Measurements from ENCODE around the gene DCST1.

DNA sequence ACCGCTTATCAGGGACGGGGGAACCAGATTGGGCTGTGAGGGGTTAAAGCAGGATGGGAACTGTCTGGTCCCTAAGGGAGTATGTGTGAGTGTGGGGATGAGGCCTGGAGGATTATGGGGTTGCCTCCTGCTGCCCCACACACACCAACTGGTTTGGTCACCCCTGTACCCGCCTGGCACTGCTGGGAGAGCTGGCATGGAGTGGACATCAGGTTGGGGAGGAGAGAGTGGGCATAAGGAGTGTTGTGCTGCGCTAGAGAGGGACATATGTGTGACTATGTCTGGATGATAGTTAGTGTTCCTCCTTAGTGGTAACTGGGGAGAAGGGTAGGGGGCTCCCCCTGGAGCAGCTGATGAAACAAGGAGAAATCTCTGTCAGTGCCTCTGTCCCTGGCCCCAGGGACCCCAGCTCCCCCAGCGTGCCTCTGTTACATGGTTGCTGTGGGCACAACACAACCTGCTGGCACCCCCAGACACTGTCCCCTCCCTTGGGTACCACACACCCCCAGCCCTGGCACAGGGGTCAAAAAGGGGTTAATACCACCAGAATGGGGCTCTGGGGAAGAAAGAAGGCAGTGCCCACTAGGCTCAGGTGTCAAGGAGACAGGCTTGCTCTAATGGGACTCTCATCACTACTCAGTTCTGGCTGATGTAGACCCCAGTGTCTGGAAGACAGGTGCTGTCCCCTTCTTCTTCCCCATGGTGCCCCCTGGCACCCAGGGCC, 29.1 kb upstream of the DCST1 start:
- TF ChIP-seq GABPA (IDR thresholded peaks at IDR 0.05; ENCODE audit: low read depth, low read length) (no peak), GABPA (CRISPR knock-in tag; IDR thresholded peaks at IDR 0.05; ENCODE audit: low read depth) (no peak), GATAD1 (CRISPR knock-in tag; IDR thresholded peaks at IDR 0.05) (no peak), MIER3 (CRISPR knock-in tag; IDR thresholded peaks at IDR 0.05; ENCODE audit: borderline replicate concordance) (no peak), ZNF317 (CRISPR knock-in tag; IDR thresholded peaks at IDR 0.05) (no peak), ZNF780A (CRISPR knock-in tag; IDR thresholded peaks at IDR 0.05) (no peak), ZNF12 (CRISPR knock-in tag; IDR thresholded peaks at IDR 0.05) (no peak), EZH2 (conservative IDR thresholded peaks at IDR 0.05; ENCODE audit: low read depth, low read length) (no peak)
- TF ChIP-seq, protein P1, sequence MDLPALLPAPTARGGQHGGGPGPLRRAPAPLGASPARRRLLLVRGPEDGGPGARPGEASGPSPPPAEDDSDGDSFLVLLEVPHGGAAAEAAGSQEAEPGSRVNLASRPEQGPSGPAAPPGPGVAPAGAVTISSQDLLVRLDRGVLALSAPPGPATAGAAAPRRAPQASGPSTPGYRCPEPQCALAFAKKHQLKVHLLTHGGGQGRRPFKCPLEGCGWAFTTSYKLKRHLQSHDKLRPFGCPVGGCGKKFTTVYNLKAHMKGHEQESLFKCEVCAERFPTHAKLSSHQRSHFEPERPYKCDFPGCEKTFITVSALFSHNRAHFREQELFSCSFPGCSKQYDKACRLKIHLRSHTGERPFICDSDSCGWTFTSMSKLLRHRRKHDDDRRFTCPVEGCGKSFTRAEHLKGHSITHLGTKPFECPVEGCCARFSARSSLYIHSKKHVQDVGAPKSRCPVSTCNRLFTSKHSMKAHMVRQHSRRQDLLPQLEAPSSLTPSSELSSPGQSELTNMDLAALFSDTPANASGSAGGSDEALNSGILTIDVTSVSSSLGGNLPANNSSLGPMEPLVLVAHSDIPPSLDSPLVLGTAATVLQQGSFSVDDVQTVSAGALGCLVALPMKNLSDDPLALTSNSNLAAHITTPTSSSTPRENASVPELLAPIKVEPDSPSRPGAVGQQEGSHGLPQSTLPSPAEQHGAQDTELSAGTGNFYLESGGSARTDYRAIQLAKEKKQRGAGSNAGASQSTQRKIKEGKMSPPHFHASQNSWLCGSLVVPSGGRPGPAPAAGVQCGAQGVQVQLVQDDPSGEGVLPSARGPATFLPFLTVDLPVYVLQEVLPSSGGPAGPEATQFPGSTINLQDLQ (CRISPR knock-in tag; IDR thresholded peaks at IDR 0.05): no peak
- TF ChIP-seq, protein P2, sequence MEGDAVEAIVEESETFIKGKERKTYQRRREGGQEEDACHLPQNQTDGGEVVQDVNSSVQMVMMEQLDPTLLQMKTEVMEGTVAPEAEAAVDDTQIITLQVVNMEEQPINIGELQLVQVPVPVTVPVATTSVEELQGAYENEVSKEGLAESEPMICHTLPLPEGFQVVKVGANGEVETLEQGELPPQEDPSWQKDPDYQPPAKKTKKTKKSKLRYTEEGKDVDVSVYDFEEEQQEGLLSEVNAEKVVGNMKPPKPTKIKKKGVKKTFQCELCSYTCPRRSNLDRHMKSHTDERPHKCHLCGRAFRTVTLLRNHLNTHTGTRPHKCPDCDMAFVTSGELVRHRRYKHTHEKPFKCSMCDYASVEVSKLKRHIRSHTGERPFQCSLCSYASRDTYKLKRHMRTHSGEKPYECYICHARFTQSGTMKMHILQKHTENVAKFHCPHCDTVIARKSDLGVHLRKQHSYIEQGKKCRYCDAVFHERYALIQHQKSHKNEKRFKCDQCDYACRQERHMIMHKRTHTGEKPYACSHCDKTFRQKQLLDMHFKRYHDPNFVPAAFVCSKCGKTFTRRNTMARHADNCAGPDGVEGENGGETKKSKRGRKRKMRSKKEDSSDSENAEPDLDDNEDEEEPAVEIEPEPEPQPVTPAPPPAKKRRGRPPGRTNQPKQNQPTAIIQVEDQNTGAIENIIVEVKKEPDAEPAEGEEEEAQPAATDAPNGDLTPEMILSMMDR (CRISPR knock-in tag; IDR thresholded peaks at IDR 0.05): no peak
